T-helper 1 cell (primary cell): ENCODE results near the gene POLR2B.
A peak's percentile ranks its signal among the peaks of the same experiment; 100 is the strongest.
"Not testable (repeated sequence)": the region's sequence is repeated elsewhere in the genome, so short reads cannot be mapped to it uniquely, and the experiment has no call there.

ENCODE experiments used
- DNase-seq, 5 donors: peaks; one replicate each; pipeline ENCODE4 v3.0.0-alpha.2; 2012 to 2020
- total RNA-seq, 4 donors: gene quantifications; one replicate each; lab custom pipeline; 2026; lab: John Stamatoyannopoulos, UW

The POLR2B gene
- 130 to 168 (median 164) reads per million in 4 donors for total RNA-seq

- peak; percentile 70 to 92 (median 77) for DNase-seq
Observed at GRCh38 chr4:56978750-56979303, at the start of gene POLR2B. POLR2B (plus strand) TSS chr4:56978896; CDS start chr4:56978986, 90 bp downstream.

- no peak for DNase-seq
Observed at GRCh38 chr4:56930638-56931037, 48.1 kb upstream of the POLR2B start.

GRCh38 chr4:56931924-56932323 is 46.8 kb upstream of the POLR2B start:
- DNase-seq = no peak

GRCh38 chr4:56937262-56937661 is 41.4 kb upstream of the POLR2B start:
- no peak for DNase-seq

GRCh38 chr4:56939826-56940225 is 38.9 kb upstream of the POLR2B start:
- not testable (repeated sequence) for DNase-seq

- no peak for DNase-seq
Observed at GRCh38 chr4:56940403-56940802, 38.3 kb upstream of the POLR2B start.

GRCh38 chr4:56940971-56941370 is 37.7 kb upstream of the POLR2B start:
- no peak for DNase-seq

GRCh38 chr4:56941403-56941802 is 37.3 kb upstream of the POLR2B start:
- no peak for DNase-seq

- no peak for DNase-seq
Observed at GRCh38 chr4:56953680-56954520, 24.8 kb upstream of the POLR2B start.

GRCh38 chr4:56958111-56958517 is 20.6 kb upstream of the POLR2B start:
- DNase-seq = no peak

- no peak for DNase-seq
Observed at GRCh38 chr4:56959100-56959499, 19.6 kb upstream of the POLR2B start.

- no peak for DNase-seq
Observed at GRCh38 chr4:56961107-56961500, 17.6 kb upstream of the POLR2B start.

GRCh38 chr4:56971383-56971782 is 7.3 kb upstream of the POLR2B start:
- DNase-seq = peak in 1 of 5 donors; percentile 9

- DNase-seq = no peak
Observed at GRCh38 chr4:56972389-56972788, 6.3 kb upstream of the POLR2B start.

- DNase-seq = peak in 1 of 5 donors; percentile 16
Observed at GRCh38 chr4:56972809-56973208, 5.9 kb upstream of the POLR2B start.

GRCh38 chr4:56973336-56973735 is 5.4 kb upstream of the POLR2B start:
- DNase-seq = no peak

- DNase-seq = no peak
Observed at GRCh38 chr4:56976283-56976836, 2.3 kb upstream of the POLR2B start.

- DNase-seq = peak; percentile 22 to 60 (median 47)
Observed at GRCh38 chr4:56976837-56977320, 1.8 kb upstream of the POLR2B start.

GRCh38 chr4:56977321-56978012 is 1.2 kb upstream of the POLR2B start, which contains the start of gene NOA1:
NOA1 (minus strand) TSS chr4:56977606; CDS start chr4:56977585, 21 bp downstream.
- peak; percentile 94 to 98 (median 94) for DNase-seq

- peak in 4 of 5 donors; percentile 24 to 67 (median 32) for DNase-seq
Observed at GRCh38 chr4:56979421-56980072, 851 bp downstream of the POLR2B start.

GRCh38 chr4:56981795-56982201 is 3.1 kb downstream of the POLR2B start:
- peak in 1 of 5 donors; percentile 30 for DNase-seq

GRCh38 chr4:56986192-56986591 is 7.5 kb downstream of the POLR2B start:
- no peak for DNase-seq
